OCI-LY1 (cell line): ENCODE measurements around the gene RSPH6A.

Experiments
- H2AFZ ChIP-seq: fragments of 200-600 bp; sonication (generic), shearing (Covaris generic); 2 replicates; pipeline ENCODE4 v1.6.0; 2014; ENCODE audit warnings: antibody characterized with exemption, mild to moderate bottlenecking, low read length
- H3F3A ChIP-seq: fragments of 200-600 bp; sonication (generic), shearing (Covaris generic); 2 replicates; pipeline ENCODE4 v1.6.0; 2014; ENCODE audit warnings: mild to moderate bottlenecking, antibody characterized with exemption, low read length, moderate library complexity; ENCODE audit not compliant: insufficient read depth
- H3K27ac ChIP-seq: fragments of 200-600 bp; sonication (generic); 2 replicates; pipeline ENCODE4 v1.5.1; 2014; ENCODE audit warnings: low read length, mixed run types, mild to moderate bottlenecking, low read depth; ENCODE audit not compliant: poor library complexity, severe bottlenecking
- H3K27me3 ChIP-seq: fragments of 200-600 bp; sonication (generic); 2 replicates; pipeline ENCODE4 v1.6.0; 2014; ENCODE audit warnings: antibody characterized with exemption, mild to moderate bottlenecking, low read length, moderate library complexity; ENCODE audit not compliant: insufficient read depth
- H3K36me3 ChIP-seq: fragments of 200-600 bp; sonication (generic); 2 replicates; pipeline ENCODE4 v1.6.1; 2014; ENCODE audit warnings: mild to moderate bottlenecking, antibody characterized with exemption, low read length, moderate library complexity, mixed read lengths; ENCODE audit not compliant: insufficient read depth
- H3K4me1 ChIP-seq: fragments of 200-600 bp; sonication (generic); 2 replicates; pipeline ENCODE4 v1.5.1; 2014; ENCODE audit warnings: mild to moderate bottlenecking, low read length, moderate library complexity; ENCODE audit not compliant: insufficient read depth, severe bottlenecking
- H3K4me2 ChIP-seq: fragments of 200-600 bp; sonication (generic), shearing (Covaris generic); 2 replicates; pipeline ENCODE4 v1.6.1; 2014; ENCODE audit warnings: low read length
- H3K4me3 ChIP-seq: fragments of 200-600 bp; sonication (generic); 2 replicates; pipeline ENCODE4 v1.5.1; 2014; ENCODE audit warnings: low read length, low read depth, mild to moderate bottlenecking, mixed read lengths; ENCODE audit not compliant: poor library complexity, severe bottlenecking
- H3K79me2 ChIP-seq: fragments of 200-600 bp; shearing (Covaris generic); 2 replicates; pipeline ENCODE4 v1.6.1; 2016; ENCODE audit warnings: mixed run types, low read length, mixed read lengths; ENCODE audit not compliant: insufficient read depth
- H3K9ac ChIP-seq: fragments of 200-600 bp; sonication (generic), shearing (Covaris generic); 2 replicates; pipeline ENCODE4 v1.6.1; 2014; ENCODE audit warnings: mild to moderate bottlenecking, low read length, mixed read lengths
- H3K9me2 ChIP-seq: fragments of 200-600 bp; sonication (generic), shearing (Covaris generic); 2 replicates; pipeline ENCODE4 v1.6.1; 2014; ENCODE audit warnings: low read depth, mild to moderate bottlenecking, low read length, mixed read lengths
- H3K9me3 ChIP-seq: fragments of 200-600 bp; shearing (Covaris generic); 2 replicates; pipeline ENCODE4 v1.6.1; 2014; ENCODE audit warnings: low read length, mixed read lengths
- H4K20me1 ChIP-seq: fragments of 200-600 bp; sonication (generic), shearing (Covaris generic); 2 replicates; pipeline ENCODE4 v1.6.0; 2016; ENCODE audit warnings: mild to moderate bottlenecking, low read length; ENCODE audit not compliant: insufficient read depth
- EZH2 ChIP-seq: fragments of 200-600 bp; sonication (generic), shearing (Covaris generic); IDR thresholded peaks from 2 replicates; pipeline ENCODE4 v1.8.0; 2017; ENCODE audit warnings: borderline replicate concordance, mixed run types, mild to moderate bottlenecking, antibody characterized with exemption, low read length, moderate library complexity, mixed read lengths
- TF ChIP-seq, protein P1 (sequence below): fragments of 200-600 bp; sonication (generic), shearing (Covaris generic); IDR thresholded peaks from 2 replicates; pipeline ENCODE4 v1.5.1; 2017; ENCODE audit warnings: mild to moderate bottlenecking, antibody characterized with exemption, low read length, moderate library complexity, mixed read lengths

RSPH6A gene

DNA sequence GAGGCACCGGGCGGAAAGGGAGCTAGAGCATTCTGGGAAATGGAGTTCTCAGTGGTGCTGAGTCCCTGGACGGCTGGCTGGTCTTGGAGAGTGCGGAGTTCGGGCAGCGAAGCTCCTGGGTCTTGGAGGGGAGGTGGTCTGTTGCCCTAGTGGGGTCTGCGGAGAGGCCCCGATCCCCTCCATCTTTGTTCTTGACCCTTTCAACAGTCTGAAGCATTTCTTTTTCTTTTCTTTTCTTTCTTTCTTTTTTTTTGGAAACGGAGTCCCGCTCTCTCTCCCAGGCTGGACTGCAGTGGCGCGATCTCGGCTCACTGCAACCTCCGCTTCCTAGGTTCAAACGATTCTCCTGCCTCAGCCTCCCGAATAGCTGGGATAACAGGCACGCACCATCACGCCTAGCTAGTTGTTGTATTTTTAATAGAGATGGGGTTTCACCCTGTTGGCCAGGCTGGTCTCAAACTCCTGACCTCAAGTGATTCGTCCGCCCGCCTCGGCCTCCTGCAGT lies 48.3 kb upstream of the RSPH6A start:
- no peaks in the 10 kb centered on the region for H3K27me3 ChIP-seq
- no peaks in the 10 kb centered on the region for H4K20me1 ChIP-seq
- H3F3A ChIP-seq = 0 out of 2 replicates have a peak, but pooled peaks cover 3% of the 10 kb centered on the region
- H3K9ac ChIP-seq = peak overlapping the region; percentile 49
- H3K9me2 ChIP-seq = no peaks in the 10 kb centered on the region
- H2AFZ ChIP-seq = peak overlapping the region; percentile 94
- no peaks in the 10 kb centered on the region for H3K9me3 ChIP-seq
- peak overlapping the region; percentile 89 for H3K4me2 ChIP-seq
- H3K4me1 ChIP-seq = peaks cover 32% of the 10 kb centered on the region
- no peak overlapping the region for H3K27ac ChIP-seq
- no peak for TF ChIP-seq EZH2
- TF ChIP-seq, protein P1, sequence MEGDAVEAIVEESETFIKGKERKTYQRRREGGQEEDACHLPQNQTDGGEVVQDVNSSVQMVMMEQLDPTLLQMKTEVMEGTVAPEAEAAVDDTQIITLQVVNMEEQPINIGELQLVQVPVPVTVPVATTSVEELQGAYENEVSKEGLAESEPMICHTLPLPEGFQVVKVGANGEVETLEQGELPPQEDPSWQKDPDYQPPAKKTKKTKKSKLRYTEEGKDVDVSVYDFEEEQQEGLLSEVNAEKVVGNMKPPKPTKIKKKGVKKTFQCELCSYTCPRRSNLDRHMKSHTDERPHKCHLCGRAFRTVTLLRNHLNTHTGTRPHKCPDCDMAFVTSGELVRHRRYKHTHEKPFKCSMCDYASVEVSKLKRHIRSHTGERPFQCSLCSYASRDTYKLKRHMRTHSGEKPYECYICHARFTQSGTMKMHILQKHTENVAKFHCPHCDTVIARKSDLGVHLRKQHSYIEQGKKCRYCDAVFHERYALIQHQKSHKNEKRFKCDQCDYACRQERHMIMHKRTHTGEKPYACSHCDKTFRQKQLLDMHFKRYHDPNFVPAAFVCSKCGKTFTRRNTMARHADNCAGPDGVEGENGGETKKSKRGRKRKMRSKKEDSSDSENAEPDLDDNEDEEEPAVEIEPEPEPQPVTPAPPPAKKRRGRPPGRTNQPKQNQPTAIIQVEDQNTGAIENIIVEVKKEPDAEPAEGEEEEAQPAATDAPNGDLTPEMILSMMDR = no peak
- H3K4me3 ChIP-seq = peak overlapping the region; percentile 94
- H3K36me3 ChIP-seq = peaks cover 15% of the 10 kb centered on the region
- H3K79me2 ChIP-seq = peaks cover 13% of the 10 kb centered on the region; the same call in 1 of the 2 replicates

DNA sequence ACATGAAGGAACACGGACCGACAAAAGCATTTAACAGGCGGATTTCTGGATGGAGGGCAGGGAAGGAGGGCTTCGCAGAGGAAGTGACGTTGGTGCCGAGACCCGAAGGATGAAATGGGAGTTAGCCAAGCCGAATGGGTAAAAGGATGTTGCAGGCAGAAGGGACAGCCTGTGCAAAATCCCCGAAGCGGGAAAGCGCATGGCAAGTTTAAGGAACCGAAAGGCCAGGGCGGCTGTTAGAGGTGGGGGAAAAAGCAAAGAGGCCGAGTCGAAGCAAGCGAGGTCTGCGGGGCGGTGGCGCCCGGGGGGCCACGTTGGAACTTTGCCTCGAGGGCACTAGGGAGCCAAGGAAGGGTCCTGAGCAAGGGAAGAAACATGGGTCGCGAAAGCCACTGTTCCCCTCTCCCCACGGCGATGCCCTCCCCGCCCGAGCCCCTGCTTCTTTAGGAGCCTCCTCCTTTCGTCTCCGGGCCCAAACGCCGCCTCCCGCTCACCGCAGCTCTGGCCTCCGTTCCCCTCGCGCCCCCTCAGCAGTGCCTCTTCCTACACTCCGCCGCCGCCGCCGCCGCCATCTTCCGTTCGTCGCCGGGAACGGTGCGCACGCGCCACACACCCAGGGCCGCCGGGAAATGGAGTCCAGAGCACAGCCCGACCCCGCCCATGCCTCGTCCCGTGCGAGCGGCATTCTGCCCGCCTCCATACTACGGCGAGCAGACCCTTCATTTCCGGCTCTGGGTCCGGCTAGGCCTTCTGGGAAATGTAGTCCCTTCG lies 47.6 kb upstream of the RSPH6A start, which contains the start of gene SYMPK:
TSS of gene SYMPK (minus strand) at position 584 of the 771 bp plus-strand sequence. CDS start 8,652 bp downstream, outside the sequence.
- H3K36me3 ChIP-seq = peaks cover 19% of the 10 kb centered on the region
- H3K4me3 ChIP-seq = peak within 1 kb of the TSS; percentile 94
- peaks cover 13% of the 10 kb centered on the region; the same call in 1 of the 2 replicates for H3K79me2 ChIP-seq
- TF ChIP-seq, protein P1 = no peak
- TF ChIP-seq EZH2 = no peak
- peaks cover 32% of the 10 kb centered on the region for H3K4me1 ChIP-seq
- no peaks in the 10 kb centered on the region for H3K27me3 ChIP-seq
- peak within 1 kb of the TSS; percentile 68 for H3K27ac ChIP-seq
- H3K4me2 ChIP-seq = peak within 1 kb of the TSS; percentile 98
- H3K9me2 ChIP-seq = no peaks in the 10 kb centered on the region
- H3F3A ChIP-seq = 0 out of 2 replicates have a peak, but pooled peaks cover 3% of the 10 kb centered on the region
- H2AFZ ChIP-seq = peak within 1 kb of the TSS; percentile 94
- H3K9ac ChIP-seq = peak within 1 kb of the TSS; percentile 90
- no peaks in the 10 kb centered on the region for H3K9me3 ChIP-seq
- H4K20me1 ChIP-seq = no peaks in the 10 kb centered on the region

DNA sequence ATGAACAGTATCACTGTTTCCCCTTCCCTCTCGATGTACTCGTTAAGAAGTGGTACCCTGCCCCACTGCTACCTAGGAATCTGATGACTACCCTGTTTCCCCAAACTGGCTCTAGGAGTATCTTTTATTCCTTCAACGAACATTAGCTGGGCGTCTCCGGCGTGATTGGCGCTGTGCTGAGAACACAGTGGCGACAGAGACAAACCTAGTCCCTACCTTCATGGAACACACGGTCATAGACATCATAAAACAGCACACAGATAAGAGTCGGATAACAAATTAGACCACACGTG lies 47.1 kb upstream of the RSPH6A start:
- Histone ChIP-seq H3K27me3 (no peaks in the 10 kb centered on the region), H3K9ac (peak overlapping the region; percentile 90), H3K4me3 (peak overlapping the region; percentile 94), H3K4me1 (peaks cover 32% of the 10 kb centered on the region), H3K4me2 (peak overlapping the region; percentile 98), H3K9me2 (no peaks in the 10 kb centered on the region), H3K36me3 (peaks cover 19% of the 10 kb centered on the region), H4K20me1 (no peaks in the 10 kb centered on the region), H3F3A (0 out of 2 replicates have a peak, but pooled peaks cover 3% of the 10 kb centered on the region), H2AFZ (no peak overlapping the region), H3K27ac (peak overlapping the region; percentile 68), H3K9me3 (no peaks in the 10 kb centered on the region), H3K79me2 (peaks cover 13% of the 10 kb centered on the region; the same call in 1 of the 2 replicates)
- TF ChIP-seq EZH2 = no peak
- TF ChIP-seq, protein P1 = no peak
